Endometrial microvascular endothelial cells (primary cell): ENCODE data around the gene ACTRT2. TPM values are rescaled to one million over a fixed set of nuclear protein-coding genes. Genes with fewer than 3 reads are reported as not detected.

ENCODE experiments used
- in situ Hi-C: cut with HindIII; loops from 2 replicates; pipeline ENCODE4 v1.10.0; 2017; ENCODE audit warnings: low sequenced_read_pairs, low pct_unique_long_range_greater_than_20kb; ENCODE audit errors: inconsistent ontology term
- total RNA-seq: library from RNA; depleted of rRNA; stranded (reverse); fragments of >200 nt; gene quantifications from one replicate; pipeline ENCODE4 v1.2.3, GENCODE V29; 2015; ENCODE audit errors: inconsistent ontology term

Gene ACTRT2
- total RNA-seq = not detected

DNA sequence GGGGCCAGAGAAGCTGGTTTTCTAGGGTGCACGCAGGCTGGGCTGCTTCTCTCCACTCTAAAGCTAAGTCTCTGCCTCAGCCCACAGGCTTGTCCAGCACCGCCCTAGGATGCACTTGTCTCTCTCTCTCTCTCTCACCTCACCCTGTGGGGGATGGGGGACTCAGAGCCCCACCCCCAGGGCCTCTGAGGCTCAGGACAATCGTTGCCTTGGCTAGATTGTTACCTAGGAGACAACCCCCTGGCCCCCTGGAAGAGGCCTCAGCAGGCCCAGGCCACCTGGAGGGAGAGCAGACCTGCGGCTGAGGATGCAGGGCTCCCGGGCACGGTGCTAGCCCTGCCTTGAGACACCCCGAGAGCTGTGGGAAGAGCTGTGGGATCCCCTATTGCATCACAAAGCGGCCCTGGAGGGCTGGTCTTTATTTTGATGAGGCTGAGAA, at the start of gene ACTRT2:
Gene ACTRT2 (plus strand): TSS at position 235 of the 439 bp plus-strand sequence. CDS start 220 bp downstream, outside the sequence.
- in situ Hi-C loops = no loop called here

DNA sequence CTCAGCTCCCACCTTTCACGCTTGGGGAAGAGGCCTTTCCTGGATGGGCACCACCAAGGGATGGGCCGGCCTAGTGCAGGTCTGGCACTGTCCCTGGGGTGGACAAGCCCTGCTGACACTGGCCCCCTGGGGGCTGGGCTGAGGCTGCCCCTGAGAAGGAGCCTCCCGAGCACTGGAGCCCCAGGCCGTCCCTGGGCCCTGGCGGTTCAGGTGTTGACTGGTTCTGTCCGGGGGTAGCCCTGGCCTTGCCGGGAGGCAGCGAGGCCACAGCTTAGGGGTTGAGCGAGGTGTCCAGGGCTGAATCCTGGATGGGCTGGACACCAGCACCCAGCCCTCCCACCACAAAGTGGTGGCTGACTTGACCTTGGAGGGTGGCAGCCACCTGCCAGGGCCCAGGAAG, 49.7 kb upstream of the ACTRT2 start:
- in situ Hi-C loops = no loop called here

DNA sequence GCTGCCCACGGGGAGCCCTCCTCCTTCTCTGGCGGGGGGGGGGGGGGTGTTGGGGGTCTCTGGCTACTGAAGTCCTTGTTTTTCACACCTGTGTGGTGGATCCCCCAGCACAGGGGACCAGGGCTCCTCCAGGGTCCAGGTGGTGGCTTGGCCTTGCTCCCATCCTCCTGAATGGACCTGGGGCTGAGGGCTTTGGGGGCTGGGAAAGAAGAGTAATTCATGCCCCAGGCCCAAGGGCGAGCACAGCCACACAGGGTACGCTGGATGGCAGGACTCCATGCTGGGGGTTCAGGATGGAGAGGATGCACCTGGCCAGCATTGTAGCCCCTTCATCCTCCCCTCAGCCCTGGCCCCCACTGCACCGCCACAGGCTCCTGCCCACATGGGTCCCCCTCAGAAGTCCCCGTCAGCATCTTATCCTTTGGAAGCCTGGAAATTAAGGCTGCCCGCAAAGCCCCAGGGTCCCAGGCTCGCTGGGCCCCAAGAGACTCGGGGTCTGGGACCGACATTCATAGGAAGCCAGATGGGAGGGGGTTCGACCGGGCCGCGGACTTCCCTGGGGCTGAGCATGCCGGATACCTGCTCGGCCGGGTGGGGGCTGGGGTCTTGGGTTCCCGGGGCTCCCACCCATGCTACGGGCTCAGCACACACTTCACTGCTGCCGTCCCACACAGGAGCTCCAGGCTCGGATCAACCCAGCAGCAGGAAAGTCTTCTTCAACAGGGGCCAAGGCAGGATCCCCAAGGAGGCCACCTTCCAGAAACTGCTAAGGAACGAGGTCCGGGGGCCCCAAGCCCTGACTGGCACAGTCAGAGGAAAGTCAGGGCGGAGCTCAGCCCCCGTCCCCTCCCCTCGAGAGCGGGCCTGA, 49.0 kb upstream of the ACTRT2 start:
- in situ Hi-C loops = no loop called here

DNA sequence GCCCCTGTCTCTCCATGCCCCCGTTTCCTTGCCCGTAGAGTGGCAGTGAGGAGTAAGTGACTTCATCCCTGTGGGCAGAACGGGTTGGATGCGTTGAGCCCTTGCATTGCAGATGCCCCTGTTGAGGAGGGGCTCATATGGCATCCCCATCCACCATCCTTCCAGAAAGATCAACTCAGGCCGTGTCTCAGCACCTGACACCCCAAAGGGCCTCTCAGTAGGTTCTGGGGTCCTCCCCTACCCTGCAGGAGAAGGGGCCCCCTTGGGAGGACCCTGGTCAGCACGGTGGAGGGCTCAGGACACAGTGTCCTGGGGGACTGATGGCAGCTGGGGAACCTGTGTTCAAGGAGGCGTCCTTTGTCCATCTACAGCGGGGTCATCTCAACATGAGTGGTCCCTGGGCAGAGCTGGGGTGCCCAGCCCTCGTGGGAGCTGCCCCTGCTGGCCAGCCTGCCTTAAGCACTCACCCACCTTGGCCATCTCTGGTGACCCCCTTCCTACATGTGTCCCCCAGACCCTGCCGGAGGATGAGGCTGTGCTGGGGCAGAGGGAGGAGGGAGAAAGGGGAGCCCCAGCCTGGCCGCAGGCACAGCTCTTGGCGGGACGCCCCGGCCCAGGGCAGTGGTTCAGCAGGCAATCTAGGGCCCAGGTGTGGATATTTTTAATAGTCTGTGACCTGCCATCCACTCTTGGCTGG, 48.2 kb upstream of the ACTRT2 start:
- in situ Hi-C loops = no loop called here

DNA sequence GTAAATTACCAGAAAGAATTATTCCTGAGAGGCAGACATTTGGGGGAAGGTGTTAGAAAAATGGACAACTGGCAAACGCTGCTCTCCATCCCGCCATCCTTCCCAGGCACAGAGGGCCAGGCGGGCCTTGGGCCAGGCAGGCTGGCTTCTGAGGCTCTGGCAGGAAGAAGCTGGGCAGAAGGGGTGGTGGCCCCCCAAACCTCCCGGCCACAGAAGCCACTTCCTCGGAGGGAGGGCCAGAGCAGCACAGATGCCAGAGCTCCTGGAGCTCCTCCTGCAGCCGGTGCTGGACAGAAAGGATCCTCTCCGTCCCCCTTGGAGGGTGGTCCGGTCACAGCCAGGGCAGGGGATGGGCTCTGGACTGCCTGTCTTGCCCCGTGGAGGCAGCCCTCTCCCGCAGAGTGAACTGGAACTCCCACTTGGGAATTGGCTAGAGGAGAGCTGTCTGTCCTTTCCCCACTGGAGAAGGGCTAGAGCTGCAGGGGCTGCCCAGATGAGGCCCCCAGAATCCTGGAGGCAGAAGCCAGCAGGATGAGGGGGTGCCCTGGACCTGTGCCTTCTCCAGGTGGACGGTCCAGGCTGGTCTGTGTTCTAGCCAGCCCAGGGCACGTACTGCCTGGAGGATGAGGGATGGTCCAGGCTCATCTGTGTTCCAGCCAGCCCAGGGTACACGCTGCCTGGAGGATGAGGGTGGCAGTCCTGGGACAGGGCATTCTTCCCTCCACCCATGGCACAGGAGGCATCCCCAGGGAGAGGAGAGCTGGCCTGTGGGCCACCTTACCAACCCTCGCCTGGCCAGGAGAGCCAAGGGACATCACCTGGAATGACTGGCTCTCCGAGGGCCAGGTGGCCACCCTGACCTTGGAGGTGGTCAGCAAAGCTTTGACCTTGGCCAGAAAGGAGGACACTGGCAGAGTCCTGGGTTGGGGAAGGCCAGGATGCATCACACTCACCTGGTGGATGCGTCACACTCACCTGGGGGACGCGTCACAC, 47.4 kb upstream of the ACTRT2 start:
- in situ Hi-C loops = no loop called here

DNA sequence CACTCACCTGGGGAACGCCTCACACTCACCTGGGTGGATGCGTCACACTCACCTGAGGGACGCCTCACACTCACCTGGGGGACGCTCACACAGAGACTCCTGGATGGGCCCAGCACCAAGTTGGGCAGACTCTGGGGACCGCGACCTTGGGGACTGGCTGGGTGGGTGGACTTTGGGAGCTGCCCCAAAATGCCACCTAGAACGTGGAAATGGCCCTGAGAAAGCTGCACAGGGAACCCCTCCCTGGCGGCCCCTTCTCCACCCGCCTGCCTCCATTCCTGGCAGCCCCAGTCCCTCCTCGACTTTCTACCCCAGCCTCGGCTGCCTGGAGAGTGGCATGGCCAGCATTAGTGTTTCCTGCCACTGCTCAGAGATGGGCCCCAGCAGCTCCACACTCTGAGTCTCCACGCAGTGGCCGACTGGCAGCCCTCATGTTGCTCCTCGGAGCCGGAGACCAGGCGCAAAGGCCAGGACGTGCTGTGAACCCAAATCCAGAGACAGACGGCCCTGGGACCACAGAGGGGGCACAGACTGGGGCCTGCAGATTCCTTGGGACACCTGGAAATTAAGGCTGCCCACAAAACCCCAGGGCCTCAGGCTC, 46.5 kb upstream of the ACTRT2 start:
- in situ Hi-C loops = no loop called here

DNA sequence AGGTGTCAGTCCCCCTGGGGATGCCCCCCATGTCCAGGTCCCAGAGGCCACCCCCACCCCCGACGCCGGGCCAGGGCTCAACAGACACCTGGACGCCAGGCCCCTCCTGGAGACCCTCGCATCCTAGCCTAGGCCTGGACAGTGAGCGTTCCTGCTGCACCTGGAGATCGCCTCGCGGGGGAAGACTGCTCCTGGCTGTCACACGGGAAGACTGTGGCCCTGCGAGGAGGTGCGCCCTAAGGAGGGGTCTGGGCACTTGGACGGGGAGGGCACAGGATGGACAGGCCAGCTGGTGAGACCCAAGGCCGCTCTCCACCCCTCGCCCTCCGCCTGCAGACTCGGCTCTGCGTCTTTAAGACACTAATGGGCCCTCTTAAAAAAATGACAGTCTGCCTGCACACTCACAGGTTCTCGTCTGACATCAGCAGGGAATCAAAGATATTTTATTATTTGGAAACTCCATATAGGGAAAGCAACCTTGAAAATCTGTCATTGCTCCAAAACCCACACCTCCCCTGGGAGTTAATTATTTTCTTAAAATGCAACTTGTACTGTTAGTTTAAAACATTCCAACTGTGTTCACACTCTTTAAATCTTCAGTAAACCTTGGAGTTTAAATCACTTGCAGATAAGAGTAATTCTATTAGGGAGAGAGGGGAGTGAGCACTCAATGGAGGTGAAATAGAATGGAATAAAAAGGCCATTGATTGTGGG, 45.6 kb upstream of the ACTRT2 start:
- in situ Hi-C loops = no loop called here

DNA sequence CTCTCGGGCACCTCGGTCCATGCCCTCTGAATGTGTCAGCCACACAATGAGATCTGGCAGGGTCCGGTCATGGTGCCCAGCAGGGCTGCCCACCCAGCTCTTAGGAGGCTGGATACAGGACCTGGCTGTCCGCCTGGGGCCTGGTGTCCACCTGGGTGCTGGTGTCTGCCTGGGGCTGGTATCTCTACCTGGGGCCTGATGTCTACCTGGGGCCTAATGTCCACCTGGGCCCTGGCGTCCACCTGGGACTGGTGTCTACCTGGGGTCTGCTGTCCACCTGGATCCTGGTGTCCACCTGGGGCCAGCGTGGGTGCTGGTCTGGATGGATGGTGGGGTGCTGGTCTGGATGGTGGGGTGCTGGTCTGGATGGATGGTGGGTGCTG, 45.1 kb upstream of the ACTRT2 start:
- in situ Hi-C loops = no loop called here

DNA sequence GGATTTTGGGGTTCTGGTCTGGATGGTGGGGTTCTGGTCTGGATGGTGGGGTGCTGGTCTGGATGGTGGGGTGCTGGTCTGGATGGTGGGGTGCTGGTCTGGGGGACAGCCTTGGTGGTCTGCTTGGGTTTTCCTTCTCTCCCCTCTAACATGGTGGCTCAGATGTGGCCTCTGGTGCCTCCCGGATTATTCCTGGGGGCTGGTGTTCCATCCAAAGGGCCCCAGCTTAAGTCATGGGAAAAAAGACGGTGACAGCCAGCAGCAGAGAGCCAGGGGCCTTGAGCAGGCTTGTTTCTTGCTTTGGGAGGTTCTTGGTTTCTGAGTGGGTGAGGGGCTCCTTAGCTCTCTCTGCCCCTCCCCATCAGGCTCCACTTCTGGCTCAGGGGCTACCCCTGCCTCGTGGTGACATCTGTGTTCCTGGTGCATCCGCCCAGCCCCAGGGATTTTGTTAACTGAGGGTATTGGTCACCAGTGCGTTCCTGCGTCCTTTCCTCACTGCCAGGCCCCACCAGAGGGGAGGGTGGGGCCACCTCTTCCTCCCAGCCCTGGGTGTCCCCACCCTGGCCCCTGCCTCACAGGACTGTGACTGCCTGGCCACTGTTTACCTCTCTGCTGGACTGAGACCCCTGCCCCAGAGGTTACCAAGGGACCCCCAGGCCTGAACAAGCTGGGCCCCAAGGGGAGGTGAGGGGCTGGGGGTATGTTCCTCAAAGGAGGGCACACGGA, 43.2 kb upstream of the ACTRT2 start:
- in situ Hi-C loops = no loop called here

DNA sequence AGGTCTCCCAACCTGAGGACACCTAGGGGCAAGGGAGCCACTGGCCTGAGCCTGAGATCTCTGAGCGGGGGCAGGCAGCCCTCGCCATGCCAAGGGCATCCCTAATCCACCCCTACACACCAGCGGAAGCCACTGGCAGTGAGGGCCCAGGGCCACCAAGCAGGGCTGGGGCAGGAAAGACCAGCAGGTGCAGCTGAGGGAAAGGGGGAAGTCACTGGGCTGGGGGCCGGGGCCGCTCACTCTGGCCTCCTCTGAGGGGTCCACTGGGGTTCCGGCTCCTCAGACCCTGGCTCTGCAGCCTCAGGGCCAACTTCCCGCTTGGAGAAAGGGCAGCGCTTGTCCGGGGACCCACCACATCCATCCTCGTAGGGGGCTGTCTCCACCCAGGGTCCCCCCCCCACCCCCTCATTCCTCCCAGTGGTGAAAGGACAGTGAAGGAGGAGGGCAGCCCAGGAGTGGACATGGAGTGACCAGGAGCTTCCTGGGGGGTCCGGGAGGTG, 42.5 kb upstream of the ACTRT2 start:
- in situ Hi-C loops = no loop called here

DNA sequence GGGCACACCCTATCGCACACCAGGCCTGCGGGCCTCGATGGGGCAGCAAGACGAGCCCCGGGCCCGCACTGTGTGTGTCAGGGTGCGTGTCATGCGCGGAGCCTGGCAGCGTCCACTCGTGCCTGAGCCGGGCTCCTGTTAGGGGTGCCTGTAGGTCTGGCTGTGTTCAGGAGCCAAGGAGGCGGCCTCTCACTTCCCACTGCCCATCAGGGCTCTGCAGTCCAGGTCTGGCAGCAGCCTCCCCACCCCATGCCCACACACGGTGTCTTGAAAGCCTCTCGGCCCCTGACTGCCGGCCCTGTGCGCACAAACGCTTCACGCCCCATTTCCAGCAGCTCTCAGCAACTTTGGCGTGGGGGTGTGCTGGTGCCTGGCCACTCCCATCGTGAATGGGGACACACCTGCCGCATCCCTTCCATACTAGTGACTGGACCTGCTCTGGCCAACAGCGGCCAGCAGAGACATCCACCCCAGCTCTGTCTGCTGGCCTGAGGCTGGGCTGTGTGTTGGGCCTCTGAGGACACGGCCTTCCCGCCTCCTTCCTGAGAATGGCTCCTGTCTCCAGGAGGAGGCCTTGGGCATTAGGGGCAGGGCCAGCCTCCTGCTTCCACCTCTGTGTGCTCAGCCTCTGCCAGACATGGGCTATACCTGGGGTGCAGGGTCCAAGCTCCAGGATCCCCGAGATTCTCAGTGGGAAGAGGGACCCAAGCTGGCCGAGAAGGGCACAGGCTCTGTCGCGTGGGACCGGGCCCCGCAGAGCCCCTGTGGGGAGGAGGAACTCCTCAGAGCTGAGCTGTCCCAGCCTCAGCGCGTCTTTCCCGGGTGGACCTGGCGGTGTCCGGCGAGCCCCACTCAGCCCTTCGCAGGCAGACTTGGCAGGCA, 41.8 kb upstream of the ACTRT2 start:
- in situ Hi-C loops = no loop called here

DNA sequence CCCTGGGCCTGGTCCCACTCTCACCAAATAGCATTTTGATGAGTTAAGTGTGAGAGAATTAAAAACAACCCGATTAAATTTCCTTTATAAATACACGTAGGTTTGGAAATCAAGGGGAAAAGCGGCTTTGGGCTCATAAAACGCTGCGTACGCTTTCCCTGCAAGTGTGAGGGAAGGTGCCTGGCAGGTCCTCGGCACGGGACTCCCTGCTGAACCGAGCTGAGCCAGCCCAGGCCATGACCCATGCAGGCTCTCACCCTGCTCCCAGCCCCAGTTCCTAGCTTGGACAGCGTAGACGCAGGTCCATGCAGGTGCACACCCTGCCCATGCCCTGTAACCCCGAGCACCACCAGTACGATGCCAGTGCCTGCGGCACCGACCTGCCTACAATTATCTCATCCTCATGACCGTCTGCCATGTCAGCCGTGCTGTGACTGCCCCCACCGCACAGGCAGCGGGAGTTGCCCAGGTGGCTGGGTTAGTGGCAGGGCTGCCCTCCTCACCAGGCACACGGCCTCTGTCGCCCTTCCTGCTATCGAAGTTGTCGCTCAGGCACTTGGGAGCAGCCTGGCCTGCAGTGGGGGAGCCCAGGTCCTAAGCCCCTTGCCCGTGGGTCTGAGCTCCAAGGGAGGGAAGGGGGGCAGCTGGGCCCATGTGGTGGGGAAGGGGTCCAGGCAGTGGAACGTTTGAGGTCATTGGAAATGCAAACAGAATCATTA, 41.0 kb upstream of the ACTRT2 start:
- in situ Hi-C loops = no loop called here

DNA sequence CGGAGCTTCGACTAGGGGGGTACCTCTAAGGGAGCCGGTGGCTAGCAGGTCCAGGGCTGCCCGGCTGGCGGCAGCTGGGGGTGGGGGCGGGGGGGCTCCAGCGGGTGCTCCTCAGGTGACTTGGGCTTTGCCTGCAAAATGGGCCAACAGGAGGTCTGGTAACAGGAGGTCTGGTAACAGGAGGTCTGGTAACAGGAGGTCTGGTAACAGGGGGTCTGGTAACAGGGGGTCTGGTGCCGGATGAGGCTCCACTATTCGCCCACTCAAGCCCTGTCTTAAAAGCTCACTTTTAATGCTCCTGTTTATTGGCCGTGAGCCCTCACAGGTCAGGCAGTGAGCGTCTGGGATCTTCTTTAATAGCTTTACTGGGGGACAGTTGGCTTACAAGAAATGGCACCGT, 40.4 kb upstream of the ACTRT2 start:
- in situ Hi-C loops = no loop called here

DNA sequence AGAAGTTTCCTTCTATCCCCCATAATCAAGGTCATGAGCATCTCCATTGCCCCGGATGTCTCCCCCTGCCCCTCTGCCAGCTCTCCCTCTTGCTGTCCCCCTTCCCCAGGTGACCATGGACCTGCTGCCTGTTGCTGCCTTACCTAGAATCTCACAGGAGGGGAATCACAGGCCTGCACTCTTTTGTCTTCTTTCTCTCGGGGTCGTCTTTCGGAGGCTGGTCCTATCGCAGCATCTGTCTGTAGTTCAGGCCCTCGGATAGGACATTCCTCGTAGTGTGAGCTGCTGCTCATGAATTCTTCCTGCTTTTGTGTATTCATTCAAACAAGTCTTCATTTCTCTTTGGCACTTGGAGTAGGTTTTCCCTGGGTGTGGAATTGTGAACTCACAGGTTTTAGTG, 39.9 kb upstream of the ACTRT2 start:
- in situ Hi-C loops = no loop called here

DNA sequence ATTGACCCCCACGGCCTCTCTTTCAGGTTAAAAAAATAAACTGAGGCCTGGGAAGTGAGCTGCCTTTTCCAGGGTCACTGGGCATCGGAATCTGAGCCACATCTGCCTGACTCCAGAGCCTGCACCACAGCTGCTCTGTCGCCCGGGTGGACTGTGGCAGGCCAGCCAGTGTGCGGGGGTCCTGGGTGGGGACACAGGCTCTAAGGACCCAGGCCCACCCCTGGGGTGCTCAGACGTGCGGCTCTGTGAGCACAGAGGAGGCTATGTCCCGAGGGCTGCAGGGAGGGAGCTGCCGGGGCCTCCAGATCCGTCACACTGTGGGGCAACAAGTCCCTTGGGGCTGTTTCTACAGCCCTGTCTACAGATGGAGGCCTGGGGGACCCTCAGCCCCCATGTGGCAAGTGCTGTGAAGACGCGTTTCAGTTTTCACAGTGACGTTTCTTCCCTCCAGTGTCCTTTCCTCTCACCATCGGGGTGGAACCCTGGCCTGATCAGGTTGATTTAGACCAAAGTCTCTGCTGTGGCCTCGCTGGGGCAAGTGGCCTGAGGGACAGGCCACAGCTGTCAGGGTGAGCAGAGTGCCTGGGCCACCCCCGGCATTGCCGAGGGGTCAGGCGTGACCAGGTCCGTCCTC, 39.2 kb upstream of the ACTRT2 start:
- in situ Hi-C loops = no loop called here
